GM12878 (cell line): Measurements from ENCODE around the gene CACNA2D3. TPM values are rescaled to one million over a fixed set of nuclear protein-coding genes. Genes with fewer than 3 reads are reported as not detected.

Experiments used
- ATAC-seq: fragments of 200-7000 bp; cut with Tn5 transposase; 3 replicates; pipeline ENCODE4 v1.9.1; 2020; ENCODE audit warnings: mild to moderate bottlenecking, moderate library complexity
- BruUV-seq: library from RNA; stranded (reverse); fragments of 400-500 nt; replicated peaks from 2 replicates; lab custom pipeline; 2021; lab: Mats Ljungman, UMichigan
- CTCF ChIA-PET: fragments of 300-600 bp; sonication (Branson Sonifier 250); formaldehyde crosslinking; extraction: SDS; loops from one replicate; lab custom pipeline; 2021; ENCODE audit warnings: inconsistent platforms; lab: Yijun Ruan, JAX
- POLR2A ChIA-PET: fragments of 350-600 bp; formaldehyde crosslinking; extraction: SDS; loops from one replicate; lab custom pipeline; 2021; ENCODE audit warnings: inconsistent platforms; lab: Charles Lee
- RAD21 ChIA-PET: fragments of 300-600 bp; sonication (Branson Sonifier 250); formaldehyde crosslinking; loops from one replicate; lab custom pipeline; 2023; ENCODE audit warnings: antibody characterized with exemption; ENCODE audit not compliant: unreplicated experiment; lab: Charles Lee
- SMC1A ChIA-PET: fragments of 300-600 bp; sonication (Branson Sonifier 250); formaldehyde crosslinking; loops from one replicate; lab custom pipeline; 2023; ENCODE audit not compliant: unreplicated experiment, uncharacterized antibody; lab: Charles Lee
- DNase-seq: peaks from one replicate; pipeline ENCODE4 v3.0.0-alpha.2; 2011; ENCODE audit warnings: low read depth, low spot score
- FAIRE-seq: peaks from 3 replicates; lab custom pipeline; 2011; peaks lifted over from hg19 to GRCh38; lab: Jason Lieb, UNC
- H2AFZ ChIP-seq: 2 replicates; pipeline ENCODE4 v1.6.0; 2011; ENCODE audit warnings: low read depth, low read length, control low read depth; ENCODE audit not compliant: control insufficient read depth
- H3K27ac ChIP-seq: 2 replicates; pipeline ENCODE4 v1.5.1; 2011; ENCODE audit warnings: control low read depth; ENCODE audit not compliant: control insufficient read depth, insufficient read depth
- H3K27me3 ChIP-seq, 2 experiments: replicated peaks in 1 of 2; 2 replicates each; pipeline versions ENCODE4 v1.6.0 to v1.6.1; 2011; ENCODE audit warnings: low read length in 1 of 2; ENCODE audit not compliant: control insufficient read depth in 2 of 2, insufficient read depth in 2 of 2
- H3K36me3 ChIP-seq, 2 experiments: 2 replicates each; pipeline ENCODE4 v1.5.1; 2011; ENCODE audit warnings: low read length in 1 of 2; ENCODE audit not compliant: control insufficient read depth in 2 of 2, insufficient read depth in 2 of 2
- H3K4me1 ChIP-seq: 2 replicates; pipeline ENCODE4 v1.6.1; 2011; ENCODE audit warnings: mild to moderate bottlenecking, low read length, moderate library complexity, mixed read lengths; ENCODE audit not compliant: control insufficient read depth, insufficient read depth
- H3K4me2 ChIP-seq: 2 replicates; pipeline ENCODE4 v1.6.0; 2011; ENCODE audit warnings: control low read depth; ENCODE audit not compliant: control insufficient read depth, insufficient read depth
- H3K4me3 ChIP-seq: fragments of 200-600 bp; sonication (generic); 2 replicates; pipeline ENCODE4 v1.5.1; 2016
- H3K79me2 ChIP-seq: 2 replicates; pipeline ENCODE4 v1.6.0; 2011; ENCODE audit warnings: low read length; ENCODE audit not compliant: control insufficient read depth, insufficient read depth
- H3K9ac ChIP-seq: 2 replicates; pipeline ENCODE4 v1.8.0; 2011; ENCODE audit warnings: low read length, control low read depth, mixed read lengths; ENCODE audit not compliant: control insufficient read depth, insufficient read depth
- H3K9me3 ChIP-seq: replicated peaks from 3 replicates; pipeline ENCODE4 v1.5.1; 2011; ENCODE audit warnings: mild to moderate bottlenecking, low read length; ENCODE audit not compliant: control insufficient read depth, insufficient read depth
- H4K20me1 ChIP-seq: 2 replicates; pipeline ENCODE4 v1.6.0; 2011; ENCODE audit not compliant: control insufficient read depth, insufficient read depth
- BMI1 ChIP-seq: fragments of 450-650 bp; IDR thresholded peaks from 2 replicates; pipeline ENCODE4 v1.6.1; 2016; ENCODE audit warnings: mild to moderate bottlenecking, moderate library complexity, borderline replicate concordance
- HDAC2 ChIP-seq: fragments of 200-600 bp; sonication (generic); IDR thresholded peaks from 2 replicates; pipeline ENCODE4 v1.6.1; 2017
- SP1 ChIP-seq: IDR thresholded peaks from one replicate; pipeline ENCODE4 v1.6.1; 2011; ENCODE audit warnings: low read depth, low read length
- SREBF1 ChIP-seq: IDR thresholded peaks from 2 replicates; pipeline ENCODE4 v1.6.1; 2012; ENCODE audit warnings: mild to moderate bottlenecking, low read length
- SREBF2 ChIP-seq: IDR thresholded peaks from 2 replicates; pipeline ENCODE4 v1.6.1; 2012; ENCODE audit warnings: mild to moderate bottlenecking, low read length
- ZBED1 ChIP-seq: IDR thresholded peaks from 2 replicates; pipeline ENCODE4 v1.6.1; 2016; ENCODE audit warnings: borderline replicate concordance
- WGBS: methylation state at CpG from one replicate; pipeline ENCODE4 v1.1.6; 2016; ENCODE audit warnings: low lambda C conversion rate; ENCODE audit not compliant: insufficient replicate concordance, insufficient coverage; ENCODE audit errors: missing lambda C conversion rate; 5-methylcytosine and 5-hydroxymethylcytosine counted together
- in situ Hi-C: fragments of 300-500 bp; cut with MboI; formaldehyde crosslinking; loops from 9 replicates; pipeline ENCODE4 v1.14.3; 2018; ENCODE audit warnings: mixed read lengths
- intact Hi-C: fragments of 100-400 bp; cut with micrococcal nuclease; formaldehyde crosslinking; loops from one replicate; pipeline ENCODE4 v1.14.2; 2022; ENCODE audit not compliant: unreplicated experiment
- polyA plus RNA-seq, 11 experiments: library from polyadenylated mRNA; depleted of rRNA in 4 of 11; unstranded in 6 of 11; stranded (reverse) in 5 of 11; fragments of >200 nt; fragmentation: Nextera tagmentation in 4 of 11; fragmentation: Illumina TruSeq in 1 of 11; extraction: Ambion mirVana in 4 of 11; extraction: Trizol in 1 of 11; gene quantifications; 1 replicate in 1 of 11; 2 replicates in 10 of 11; pipeline versions ENCODE4 v1.2.1 to v1.2.3, GENCODE V29; 2011 to 2016; ENCODE audit warnings: inconsistent platforms in 2 of 11, missing spikeins in 2 of 11, low read depth in 1 of 11
- total RNA-seq, 4 experiments: library from RNA; depleted of rRNA in 3 of 4; stranded (reverse); fragments of >200 nt in 3 of 4; fragmentation: Illumina TruSeq in 1 of 4; extraction: Trizol in 1 of 4; gene quantifications; 2 replicates each; pipeline versions ENCODE4 v1.2.1 to v1.2.3, GENCODE V29; 2013 to 2021
- TF ChIP-seq, protein P1 (sequence below): fragments of 450-650 bp; IDR thresholded peaks from 2 replicates; pipeline ENCODE4 v1.6.1; 2017; ENCODE audit warnings: antibody characterized with exemption, mild to moderate bottlenecking, moderate library complexity
- TF ChIP-seq, protein P2 (sequence below): IDR thresholded peaks from 2 replicates; pipeline ENCODE4 v1.6.1; 2012; ENCODE audit warnings: low read depth, low read length, improper control_type of control experiment
- TF ChIP-seq, protein P3 (sequence below): fragments of 450-650 bp; IDR thresholded peaks from 2 replicates; pipeline ENCODE4 v1.6.1; 2018; ENCODE audit warnings: borderline replicate concordance, mild to moderate bottlenecking; ENCODE audit not compliant: partially characterized antibody

The CACNA2D3 gene
- total and polyA plus RNA-seq, 10 of the 15 experiments (the other 5 are each of a cell fraction or from before 2014, with no cell fraction given), result not detected

DNA sequence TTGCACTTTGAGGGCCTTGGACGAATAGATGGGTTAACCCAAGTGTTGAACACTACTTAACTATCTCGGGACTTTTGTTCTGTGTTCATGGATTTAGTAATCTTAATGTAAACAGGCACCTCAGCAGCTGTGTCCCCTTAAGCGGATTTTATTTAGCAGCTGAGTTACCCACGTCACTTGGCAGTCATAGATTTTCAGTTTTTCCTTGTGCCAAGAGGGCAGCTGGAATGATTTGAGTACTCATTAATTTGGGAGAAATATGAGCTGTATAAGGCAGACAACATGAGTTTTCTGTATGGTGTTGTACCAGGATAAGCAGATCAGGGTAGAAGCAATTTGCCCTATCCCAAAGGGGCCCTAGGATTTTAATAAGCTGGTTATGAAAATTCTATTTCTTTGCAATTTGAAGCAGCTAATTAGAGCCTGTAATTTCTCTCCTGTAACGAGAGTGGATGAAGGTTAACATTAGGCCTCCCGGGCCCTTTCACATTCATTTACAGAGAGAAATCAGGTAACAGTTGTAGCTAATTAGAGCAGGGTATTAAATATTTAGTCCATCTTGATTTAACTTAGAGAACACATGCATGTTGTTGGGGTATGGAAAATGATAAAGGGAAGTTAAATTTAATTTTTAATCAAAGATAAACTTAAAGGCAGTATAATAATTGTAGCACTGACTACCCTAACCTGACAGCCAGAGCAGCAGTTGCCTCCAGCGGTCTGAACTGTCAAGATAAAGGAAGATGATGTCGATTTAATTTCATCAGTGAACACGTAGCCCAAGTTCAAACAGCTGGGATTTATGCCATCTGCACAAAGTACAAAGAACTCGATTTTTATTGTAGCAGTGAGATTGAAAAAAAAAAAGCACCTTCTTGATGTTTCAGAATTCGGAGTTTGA lies 611.0 kb downstream of the CACNA2D3 start:
- no peaks in the 10 kb centered on the region for H3K36me3 ChIP-seq
- ChIA-PET SMC1A (no interaction called here), CTCF (interaction anchor here (0.8 kb wide), 1 partner anchor 10 kb away, joined by 3 read pairs; no protein-coding TSS in a partner anchor), RAD21 (no interaction called here), POLR2A (no interaction called here)
- no peak for TF ChIP-seq HDAC2
- TF ChIP-seq, protein P1, sequence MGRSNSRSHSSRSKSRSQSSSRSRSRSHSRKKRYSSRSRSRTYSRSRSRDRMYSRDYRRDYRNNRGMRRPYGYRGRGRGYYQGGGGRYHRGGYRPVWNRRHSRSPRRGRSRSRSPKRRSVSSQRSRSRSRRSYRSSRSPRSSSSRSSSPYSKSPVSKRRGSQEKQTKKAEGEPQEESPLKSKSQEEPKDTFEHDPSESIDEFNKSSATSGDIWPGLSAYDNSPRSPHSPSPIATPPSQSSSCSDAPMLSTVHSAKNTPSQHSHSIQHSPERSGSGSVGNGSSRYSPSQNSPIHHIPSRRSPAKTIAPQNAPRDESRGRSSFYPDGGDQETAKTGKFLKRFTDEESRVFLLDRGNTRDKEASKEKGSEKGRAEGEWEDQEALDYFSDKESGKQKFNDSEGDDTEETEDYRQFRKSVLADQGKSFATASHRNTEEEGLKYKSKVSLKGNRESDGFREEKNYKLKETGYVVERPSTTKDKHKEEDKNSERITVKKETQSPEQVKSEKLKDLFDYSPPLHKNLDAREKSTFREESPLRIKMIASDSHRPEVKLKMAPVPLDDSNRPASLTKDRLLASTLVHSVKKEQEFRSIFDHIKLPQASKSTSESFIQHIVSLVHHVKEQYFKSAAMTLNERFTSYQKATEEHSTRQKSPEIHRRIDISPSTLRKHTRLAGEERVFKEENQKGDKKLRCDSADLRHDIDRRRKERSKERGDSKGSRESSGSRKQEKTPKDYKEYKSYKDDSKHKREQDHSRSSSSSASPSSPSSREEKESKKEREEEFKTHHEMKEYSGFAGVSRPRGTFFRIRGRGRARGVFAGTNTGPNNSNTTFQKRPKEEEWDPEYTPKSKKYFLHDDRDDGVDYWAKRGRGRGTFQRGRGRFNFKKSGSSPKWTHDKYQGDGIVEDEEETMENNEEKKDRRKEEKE, result no peak
- no peaks in the 10 kb centered on the region; the same call in 2 of the 3 replicates for H3K9me3 ChIP-seq
- in situ Hi-C loops, result no loop called here
- WGBS, result 20% methylated on average over 11 of the region's 11 CpGs
- FAIRE-seq (no peak), ATAC-seq (no peak), DNase-seq (no peak)
- no peaks in the 10 kb centered on the region for H3K79me2 ChIP-seq
- H3K27me3 ChIP-seq, result no peaks in the 10 kb centered on the region
- no peak overlapping the region for H3K27ac ChIP-seq
- H3K9ac ChIP-seq, result no peak overlapping the region
- no peak overlapping the region for H2AFZ ChIP-seq
- intact Hi-C loops, result no loop called here
- no peak overlapping the region for H3K4me2 ChIP-seq
- H3K4me3 ChIP-seq, result no peak overlapping the region
- no TSS peak for BruUV-seq
- no peaks in the 10 kb centered on the region for H3K4me1 ChIP-seq
- no peaks in the 10 kb centered on the region for H4K20me1 ChIP-seq

DNA sequence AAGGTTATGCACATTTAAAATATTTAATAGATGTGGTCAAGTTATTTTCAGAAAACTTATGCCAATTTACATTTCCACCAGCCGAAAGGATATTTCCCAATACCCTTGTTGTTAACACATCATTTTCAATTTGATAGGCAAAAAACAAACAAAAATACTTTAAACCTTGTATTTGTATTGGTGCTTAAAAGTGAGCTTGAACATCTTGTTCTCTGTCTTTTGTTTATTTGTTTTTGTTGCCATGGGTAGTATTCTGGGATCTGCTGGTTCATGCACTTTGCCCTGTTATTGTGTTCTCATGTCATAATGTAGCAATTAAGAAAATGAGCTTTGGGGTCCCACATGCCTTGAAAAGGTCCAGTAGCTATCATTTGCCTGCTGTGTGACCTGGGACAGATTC lies 614.1 kb downstream of the CACNA2D3 start:
- FAIRE-seq (no peak), ATAC-seq (no peak), DNase-seq (no peak)
- no peaks in the 10 kb centered on the region for H3K9me3 ChIP-seq
- no peak overlapping the region for H3K4me3 ChIP-seq
- POLR2A ChIA-PET, result no interaction called here
- RAD21 ChIA-PET, result no interaction called here
- 33% methylated on average over 1 of the region's 1 CpG for WGBS
- no TSS peak for BruUV-seq
- no peaks in the 10 kb centered on the region for H3K79me2 ChIP-seq
- no peaks in the 10 kb centered on the region for H3K36me3 ChIP-seq
- no peak overlapping the region for H3K4me2 ChIP-seq
- no peak overlapping the region for H3K27ac ChIP-seq
- H2AFZ ChIP-seq, result no peak overlapping the region
- H3K9ac ChIP-seq, result no peak overlapping the region
- SMC1A ChIA-PET, result no interaction called here
- H3K27me3 ChIP-seq, result no peaks in the 10 kb centered on the region
- intact Hi-C loops, result no loop called here
- CTCF ChIA-PET, result no interaction called here
- H3K4me1 ChIP-seq, result no peaks in the 10 kb centered on the region
- in situ Hi-C loops, result no loop called here
- H4K20me1 ChIP-seq, result no peaks in the 10 kb centered on the region
- no peak for TF ChIP-seq BMI1
- no peak for TF ChIP-seq SREBF1
- no peak for TF ChIP-seq SREBF2
- no peak for TF ChIP-seq ZBED1
- TF ChIP-seq, protein P2, sequence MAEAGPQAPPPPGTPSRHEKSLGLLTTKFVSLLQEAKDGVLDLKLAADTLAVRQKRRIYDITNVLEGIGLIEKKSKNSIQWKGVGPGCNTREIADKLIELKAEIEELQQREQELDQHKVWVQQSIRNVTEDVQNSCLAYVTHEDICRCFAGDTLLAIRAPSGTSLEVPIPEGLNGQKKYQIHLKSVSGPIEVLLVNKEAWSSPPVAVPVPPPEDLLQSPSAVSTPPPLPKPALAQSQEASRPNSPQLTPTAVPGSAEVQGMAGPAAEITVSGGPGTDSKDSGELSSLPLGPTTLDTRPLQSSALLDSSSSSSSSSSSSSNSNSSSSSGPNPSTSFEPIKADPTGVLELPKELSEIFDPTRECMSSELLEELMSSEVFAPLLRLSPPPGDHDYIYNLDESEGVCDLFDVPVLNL, result no peak
- no peak for TF ChIP-seq SP1
- TF ChIP-seq, protein P3, sequence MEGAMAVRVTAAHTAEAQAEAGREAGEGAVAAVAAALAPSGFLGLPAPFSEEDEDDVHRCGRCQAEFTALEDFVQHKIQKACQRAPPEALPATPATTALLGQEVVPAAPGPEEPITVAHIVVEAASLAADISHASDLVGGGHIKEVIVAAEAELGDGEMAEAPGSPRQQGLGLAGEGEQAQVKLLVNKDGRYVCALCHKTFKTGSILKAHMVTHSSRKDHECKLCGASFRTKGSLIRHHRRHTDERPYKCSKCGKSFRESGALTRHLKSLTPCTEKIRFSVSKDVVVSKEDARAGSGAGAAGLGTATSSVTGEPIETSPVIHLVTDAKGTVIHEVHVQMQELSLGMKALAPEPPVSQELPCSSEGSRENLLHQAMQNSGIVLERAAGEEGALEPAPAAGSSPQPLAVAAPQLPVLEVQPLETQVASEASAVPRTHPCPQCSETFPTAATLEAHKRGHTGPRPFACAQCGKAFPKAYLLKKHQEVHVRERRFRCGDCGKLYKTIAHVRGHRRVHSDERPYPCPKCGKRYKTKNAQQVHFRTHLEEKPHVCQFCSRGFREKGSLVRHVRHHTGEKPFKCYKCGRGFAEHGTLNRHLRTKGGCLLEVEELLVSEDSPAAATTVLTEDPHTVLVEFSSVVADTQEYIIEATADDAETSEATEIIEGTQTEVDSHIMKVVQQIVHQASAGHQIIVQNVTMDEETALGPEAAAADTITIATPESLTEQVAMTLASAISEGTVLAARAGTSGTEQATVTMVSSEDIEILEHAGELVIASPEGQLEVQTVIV, result no peak
